Dermis microvascular lymphatic vessel endothelial cell (primary cell): Measurements from ENCODE around the gene CCDC7. TPM values are rescaled to one million over a fixed set of nuclear protein-coding genes. Genes with fewer than 3 reads are reported as not detected.
"Not testable (repeated sequence)": the region's sequence is repeated elsewhere in the genome, so short reads cannot be mapped to it uniquely, and the experiment has no call there.

ENCODE experiments used
- DNase-seq, 2 donors: peaks; one replicate each; pipeline versions ENCODE4 v3.0.0 to v3.0.0-alpha.2; 2010; ENCODE audit warnings: low read depth in 2 of 2
- total RNA-seq: library from RNA; depleted of rRNA; stranded (reverse); fragments of >200 nt; gene quantifications from 2 replicates; pipeline ENCODE4 v1.2.1, GENCODE V29; 2014

Gene CCDC7
- total RNA-seq, 1 donor from 2014 or later, result 4.2 TPM

DNA sequence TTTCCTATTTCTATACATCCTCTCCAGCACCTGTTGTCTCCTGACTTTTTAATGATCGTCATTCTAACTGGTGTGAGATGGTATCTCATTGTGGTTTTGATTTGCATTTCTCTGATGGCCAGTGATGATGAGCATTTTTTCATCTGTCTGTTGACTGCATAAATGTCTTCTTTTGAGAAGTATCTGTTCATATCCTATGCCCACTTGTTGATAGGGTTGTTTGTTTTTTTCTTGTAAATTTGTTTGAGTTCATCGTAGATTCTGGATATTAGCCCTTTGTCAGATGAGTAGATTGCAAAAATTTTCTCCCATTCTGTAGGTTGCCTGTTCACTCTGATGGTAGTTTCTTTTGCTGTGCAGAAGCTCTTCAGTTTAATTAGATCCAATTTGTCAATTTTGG, 253.7 kb downstream of the CCDC7 start:
- DNase-seq, result not testable (repeated sequence)

DNA sequence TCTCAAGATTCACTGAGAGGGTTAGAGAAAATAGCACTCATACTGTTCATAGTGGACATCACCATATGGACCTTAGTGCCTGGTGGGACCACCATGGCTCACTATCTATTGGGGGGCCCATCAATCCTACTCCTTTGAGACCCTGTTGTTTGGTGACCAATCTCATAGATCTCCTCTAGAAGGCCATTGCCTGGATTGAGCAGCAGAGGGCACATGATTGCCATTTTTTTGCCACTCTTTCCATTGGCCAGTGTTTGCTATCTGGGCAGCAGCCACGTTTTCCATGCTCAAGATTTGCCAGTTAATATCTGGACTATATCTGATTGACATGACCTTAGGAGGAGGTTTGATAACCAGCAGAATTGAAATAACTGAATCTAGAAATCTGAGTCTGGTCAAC, 267.6 kb downstream of the CCDC7 start:
- no peak for DNase-seq

- no peak for DNase-seq
Observed at GRCh38 chr10:32731527-32731926, 285.6 kb downstream of the CCDC7 start.

GRCh38 chr10:32738958-32739357, 293.0 kb downstream of the CCDC7 start:
- DNase-seq, result no peak

GRCh38 chr10:32744321-32744720, 298.4 kb downstream of the CCDC7 start:
- DNase-seq, result no peak

GRCh38 chr10:32746869-32747268, 300.9 kb downstream of the CCDC7 start:
- no peak for DNase-seq

GRCh38 chr10:32751582-32751981, 305.6 kb downstream of the CCDC7 start:
- DNase-seq, result no peak

DNA sequence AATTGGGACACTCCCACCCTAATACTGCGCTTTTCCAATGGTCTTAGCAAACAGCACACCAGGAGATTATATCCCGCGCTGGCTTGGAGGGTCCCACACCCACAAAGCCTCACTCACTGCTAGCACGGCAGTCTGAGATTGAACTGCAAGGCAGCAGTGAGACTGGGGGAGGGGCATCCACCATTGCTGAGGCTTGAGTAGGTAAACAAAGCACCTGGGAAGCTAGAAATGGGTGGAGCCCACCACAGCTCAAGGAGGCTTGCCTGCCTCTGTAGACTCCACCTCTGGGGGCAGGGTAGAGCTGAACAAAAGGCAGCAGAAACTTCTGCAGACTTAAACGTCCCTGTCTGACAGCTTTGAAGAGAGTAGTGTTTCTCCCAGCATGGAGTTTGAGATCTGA, 309.0 kb downstream of the CCDC7 start:
- DNase-seq, result not testable (repeated sequence)

DNA sequence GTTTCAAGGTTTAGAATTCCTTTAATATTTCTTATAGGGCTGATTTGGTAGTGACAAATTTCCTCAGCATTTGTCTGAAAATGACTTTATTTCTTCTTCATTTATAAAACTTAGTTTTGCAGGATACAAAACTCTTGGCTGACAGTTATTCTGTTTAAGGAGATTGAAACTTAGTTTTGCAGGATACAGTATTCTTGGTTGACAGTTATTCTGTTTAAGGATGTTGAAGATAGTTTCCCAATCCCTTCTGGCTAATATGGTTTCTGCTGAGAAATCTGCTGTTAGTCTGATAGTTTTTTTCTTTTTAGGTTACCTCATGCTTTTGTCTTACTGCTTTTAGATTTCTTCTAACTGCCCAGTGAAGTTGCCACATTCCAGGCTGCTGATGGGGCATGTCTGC, 325.3 kb downstream of the CCDC7 start:
- no peak for DNase-seq

GRCh38 chr10:32773105-32773504, 327.2 kb downstream of the CCDC7 start:
- DNase-seq, result no peak

DNA sequence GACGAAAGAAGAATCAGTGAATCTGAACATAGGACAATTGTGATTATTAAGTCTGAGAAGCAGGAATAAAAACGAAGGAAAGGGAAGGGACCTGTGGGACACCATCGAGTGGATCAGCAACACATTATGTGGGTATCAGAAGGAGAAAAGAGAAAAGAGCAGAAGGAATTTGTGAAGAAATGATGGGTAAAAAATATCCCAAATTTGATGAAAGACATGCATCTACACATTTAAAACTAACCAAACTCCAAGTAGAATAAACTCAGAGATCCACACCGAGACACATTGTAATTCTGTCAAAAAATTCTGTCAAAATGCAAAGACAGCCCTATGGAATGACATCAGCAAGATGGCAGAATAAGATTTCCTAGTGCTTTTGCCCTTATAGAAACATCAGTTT, 341.0 kb downstream of the CCDC7 start:
- DNase-seq, result no peak

- DNase-seq, result no peak
Observed at GRCh38 chr10:32787690-32788284, 341.8 kb downstream of the CCDC7 start.

DNA sequence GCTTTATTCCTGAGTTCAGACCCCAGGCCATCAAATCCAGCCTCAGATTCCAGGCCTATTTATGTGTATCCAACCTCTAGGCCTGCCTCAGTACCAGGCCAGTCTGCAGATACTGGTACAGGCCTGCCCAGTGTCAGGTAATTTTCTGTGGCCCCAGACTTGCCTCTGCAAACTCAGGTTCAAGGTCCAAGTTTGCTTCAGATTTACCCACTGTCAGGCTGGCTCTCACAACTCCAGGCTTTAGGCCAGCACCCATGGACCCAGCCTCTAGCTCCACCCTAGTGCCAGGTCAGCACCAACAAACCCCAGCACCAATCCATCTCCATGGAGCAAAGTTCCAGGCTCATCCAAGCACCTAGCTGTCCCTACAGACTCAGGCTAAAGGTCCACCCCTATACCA, 342.4 kb downstream of the CCDC7 start:
- DNase-seq, result no peak

- no peak for DNase-seq
Observed at GRCh38 chr10:32790483-32790882, 344.5 kb downstream of the CCDC7 start.

DNA sequence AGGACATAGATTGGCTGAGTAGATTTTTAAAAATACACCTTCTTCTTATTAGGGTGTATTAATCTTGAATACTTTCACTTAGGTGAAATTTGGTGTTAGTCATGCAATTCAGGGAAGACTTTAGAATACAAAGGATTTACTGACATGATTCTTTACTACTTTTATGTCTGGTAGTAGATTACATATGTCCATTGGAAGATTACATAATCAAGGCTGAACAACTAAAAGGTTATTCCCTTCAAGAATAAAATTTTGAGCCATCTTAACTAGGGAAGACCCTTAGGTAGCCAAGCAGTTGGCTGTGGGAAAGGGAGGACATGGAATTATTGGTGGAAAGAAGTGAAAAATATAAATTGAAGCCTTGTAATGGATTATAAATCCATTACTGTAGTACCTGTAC, 347.1 kb downstream of the CCDC7 start:
- DNase-seq, result no peak

GRCh38 chr10:32795598-32796183, 349.8 kb downstream of the CCDC7 start:
- DNase-seq, result peak; percentile 22 to 36

DNA sequence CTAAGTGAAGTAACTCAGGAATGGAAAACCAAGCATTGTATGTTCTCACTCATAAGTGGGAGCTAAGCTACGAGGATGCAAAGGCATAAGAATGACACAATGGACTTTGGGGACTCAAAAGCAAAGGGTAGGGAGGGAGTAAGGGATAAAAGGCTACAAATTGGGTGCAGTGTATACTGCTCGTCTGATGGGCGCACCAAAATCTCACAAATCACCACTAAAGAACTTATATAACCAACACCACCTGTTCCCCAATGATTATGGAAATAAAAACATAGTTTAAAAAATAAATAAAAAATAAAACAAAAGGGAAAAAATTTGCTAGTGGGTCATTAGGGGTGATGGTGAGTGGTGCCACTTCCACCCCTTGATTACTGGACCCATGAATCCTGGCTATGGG, 351.5 kb downstream of the CCDC7 start:
- DNase-seq, result not testable (repeated sequence)

DNA sequence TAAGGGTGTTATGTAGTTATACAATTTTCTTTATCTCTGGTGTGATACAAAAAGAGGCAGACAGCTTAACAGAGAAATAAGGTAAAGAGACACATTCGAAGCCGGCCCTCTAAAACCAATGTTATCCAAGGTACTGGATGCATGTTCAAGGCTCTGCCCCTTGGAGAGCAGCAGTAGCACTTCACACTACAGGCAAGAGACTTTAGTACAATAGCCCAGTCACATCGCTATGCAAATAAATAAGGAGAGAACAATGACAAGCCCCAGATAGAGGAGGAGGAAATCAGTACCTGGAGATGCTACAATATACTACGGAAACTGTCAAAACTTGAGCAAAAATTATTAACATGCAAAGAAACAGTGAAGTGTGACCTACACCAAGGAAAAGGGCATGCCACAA, 401.0 kb downstream of the CCDC7 start:
- DNase-seq, result no peak

DNA sequence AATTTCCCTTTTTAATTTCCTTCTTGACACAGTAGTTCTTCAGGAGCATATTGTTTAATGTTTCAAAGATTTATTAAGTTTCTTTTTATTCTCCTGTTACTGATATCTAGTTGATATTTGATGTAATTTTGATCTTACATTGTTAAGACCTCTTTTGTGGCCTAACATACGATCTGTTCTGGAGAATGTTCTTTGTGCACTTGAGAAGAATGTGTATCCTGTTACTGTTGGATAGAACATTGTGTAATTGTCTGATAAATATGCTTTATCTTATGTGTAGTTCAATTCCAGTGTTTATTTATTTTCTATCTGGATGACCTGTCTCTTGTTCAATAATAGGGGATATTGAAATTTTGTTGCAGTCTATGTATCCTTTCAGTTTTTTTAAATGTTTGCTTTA, 405.4 kb downstream of the CCDC7 start:
- no peak for DNase-seq

GRCh38 chr10:32854435-32854834, 408.5 kb downstream of the CCDC7 start:
- DNase-seq, result no peak

DNA sequence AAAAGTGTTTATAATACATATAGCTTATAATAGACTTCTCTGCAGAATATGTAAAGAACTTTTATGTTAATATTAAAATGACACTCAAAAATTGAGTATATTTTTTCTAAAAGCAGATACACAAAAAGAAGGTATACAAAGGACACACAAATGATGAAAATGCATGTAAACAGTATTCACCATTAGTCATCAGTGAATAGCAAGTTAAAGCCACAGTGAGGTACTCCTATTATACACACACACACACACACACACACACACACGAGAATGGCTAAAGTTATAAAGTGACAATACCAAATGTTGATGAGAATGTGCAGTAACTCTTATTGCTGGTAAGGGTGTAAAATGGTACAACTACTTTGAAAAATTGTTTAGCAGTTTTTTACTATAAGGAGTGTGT, 419.2 kb downstream of the CCDC7 start:
- DNase-seq, result no peak

GRCh38 chr10:32877915-32878314, 432.0 kb downstream of the CCDC7 start:
- no peak for DNase-seq

- DNase-seq, result no peak
Observed at GRCh38 chr10:32878646-32879045, 432.7 kb downstream of the CCDC7 start.

GRCh38 chr10:32882076-32882475, 436.1 kb downstream of the CCDC7 start:
- no peak for DNase-seq
